Lung (tissue), 12 donors: ENCODE results near the gene LELP1. TPM values are rescaled to one million over a fixed set of nuclear protein-coding genes. Genes with fewer than 3 reads are reported as not detected.

Source experiments
- ATAC-seq: fragments of 200-7000 bp; cut with Tn5 transposase; one replicate; pipeline ENCODE4 v1.9.1; 2020; ENCODE audit warnings: moderate number of reproducible peaks; ENCODE audit not compliant: insufficient read depth, low FRiP score
- DNase-seq, 3 donors: peaks; one replicate each; pipeline ENCODE4 v3.0.0-alpha.2; 2013 to 2017
- H3K27ac ChIP-seq, 2 donors: one replicate each; pipeline ENCODE4 v1.5.1; 2013; ENCODE audit warnings: mild to moderate bottlenecking in 2 of 2, moderate library complexity in 2 of 2, control low read depth in 1 of 2, inconsistent platforms in 1 of 2, low read depth in 1 of 2, low read length in 1 of 2
- H3K27me3 ChIP-seq, 3 donors: one replicate each; pipeline ENCODE4 v1.5.1; 2013; ENCODE audit warnings: low read length in 2 of 3; ENCODE audit not compliant: control insufficient read depth in 3 of 3, insufficient read depth in 3 of 3
- H3K36me3 ChIP-seq, 4 donors: one replicate each; pipeline ENCODE4 v1.5.1; 2013; ENCODE audit warnings: low read length in 4 of 4, mild to moderate bottlenecking in 1 of 4, moderate library complexity in 1 of 4; ENCODE audit not compliant: control insufficient read depth in 4 of 4, insufficient read depth in 4 of 4
- H3K4me1 ChIP-seq, 5 donors: one replicate each; pipeline ENCODE4 v1.5.1; 2013; ENCODE audit warnings: low read length in 5 of 5, mild to moderate bottlenecking in 2 of 5, moderate library complexity in 1 of 5; ENCODE audit not compliant: control insufficient read depth in 5 of 5, insufficient read depth in 5 of 5
- H3K4me3 ChIP-seq: one replicate; pipeline ENCODE4 v1.5.1; 2013; ENCODE audit warnings: mild to moderate bottlenecking, control low read depth, moderate library complexity
- H3K9ac ChIP-seq, 2 donors: one replicate each; pipeline ENCODE4 v1.5.1; 2013; ENCODE audit warnings: low read length in 2 of 2, control low read depth in 1 of 2; ENCODE audit not compliant: insufficient read depth in 1 of 2
- H3K9me3 ChIP-seq, 4 donors: one replicate each; pipeline ENCODE4 v1.5.1; 2013; ENCODE audit warnings: low read length in 3 of 4, mild to moderate bottlenecking in 1 of 4, moderate library complexity in 1 of 4; ENCODE audit not compliant: control insufficient read depth in 4 of 4, insufficient read depth in 3 of 4
- WGBS, 2 donors: extraction: QIAGEN DNeasy Blood & Tissue Kit; methylation state at CpG; one replicate each; pipeline ENCODE4 v1.1.7; 2013; 5-methylcytosine and 5-hydroxymethylcytosine counted together
- polyA plus RNA-seq, 2 donors: library from polyadenylated mRNA; stranded (reverse); fragments of 200-250 nt; gene quantifications; one replicate each; pipeline ENCODE4 v1.2.1, GENCODE V29; 2013
- total RNA-seq, 2 donors: library from RNA; depleted of rRNA in 1 of 2; stranded (reverse); fragments of >200 nt in 1 of 2; gene quantifications; one replicate each; pipeline ENCODE4 v1.2.1, GENCODE V29; 2014 to 2021
- TF ChIP-seq, protein P1 (sequence below): IDR thresholded peaks from 2 replicates; pipeline ENCODE4 v1.5.1; 2012; ENCODE audit warnings: mild to moderate bottlenecking; ENCODE audit errors: control extremely low read depth, extremely low read depth
- donor health status: control.
- donor health status: control.
- donor health status: Bipolar disorder and iron deficiency.
- donor health status: healthy.
- donor health status: DM: yes; HTN: yes; CAD: no.

Gene LELP1
- total and polyA plus RNA-seq, 4 donors, result not detected

DNA sequence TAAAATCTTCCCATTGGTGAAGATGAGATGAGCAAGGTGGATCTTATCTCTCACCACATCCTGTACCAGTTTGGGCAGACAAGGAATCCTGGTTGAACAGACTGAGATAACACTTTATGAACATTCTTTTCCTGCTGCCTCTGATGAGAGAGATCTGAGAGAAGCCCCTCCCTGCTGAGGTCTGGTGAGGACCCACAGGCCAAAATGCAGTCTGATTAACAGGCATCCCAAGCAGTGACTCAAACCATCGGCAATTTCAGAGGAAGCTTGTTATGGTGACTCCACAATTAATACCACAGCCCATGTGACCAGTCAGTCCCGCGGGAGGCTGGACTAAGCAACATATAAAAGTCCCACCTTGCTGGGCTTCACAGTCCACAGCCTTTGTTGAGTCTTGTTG lies 14.0 kb downstream of the LELP1 start, which contains the start of gene PRR9:
TSS of gene PRR9 (plus strand) at position 373 of the 400 bp plus-strand sequence. CDS start 561 bp downstream, outside the sequence.
- no peak within 1 kb of the TSS for H3K4me3 ChIP-seq
- H3K4me1 ChIP-seq, result no peaks in the 10 kb centered on the region
- 74 to 81% methylated on average over 3 of the region's 3 CpGs for WGBS, 2 donors
- H3K9me3 ChIP-seq, result peaks cover 0 to 4% (median 0%) of the 10 kb centered on the region in 4 donors
- ATAC-seq (no peak), DNase-seq (no peak)
- H3K27ac ChIP-seq, result no peak within 1 kb of the TSS
- H3K36me3 ChIP-seq, result no peaks in the 10 kb centered on the region
- no peak within 1 kb of the TSS for H3K9ac ChIP-seq
- no peaks in the 10 kb centered on the region for H3K27me3 ChIP-seq
- TF ChIP-seq, protein P1, sequence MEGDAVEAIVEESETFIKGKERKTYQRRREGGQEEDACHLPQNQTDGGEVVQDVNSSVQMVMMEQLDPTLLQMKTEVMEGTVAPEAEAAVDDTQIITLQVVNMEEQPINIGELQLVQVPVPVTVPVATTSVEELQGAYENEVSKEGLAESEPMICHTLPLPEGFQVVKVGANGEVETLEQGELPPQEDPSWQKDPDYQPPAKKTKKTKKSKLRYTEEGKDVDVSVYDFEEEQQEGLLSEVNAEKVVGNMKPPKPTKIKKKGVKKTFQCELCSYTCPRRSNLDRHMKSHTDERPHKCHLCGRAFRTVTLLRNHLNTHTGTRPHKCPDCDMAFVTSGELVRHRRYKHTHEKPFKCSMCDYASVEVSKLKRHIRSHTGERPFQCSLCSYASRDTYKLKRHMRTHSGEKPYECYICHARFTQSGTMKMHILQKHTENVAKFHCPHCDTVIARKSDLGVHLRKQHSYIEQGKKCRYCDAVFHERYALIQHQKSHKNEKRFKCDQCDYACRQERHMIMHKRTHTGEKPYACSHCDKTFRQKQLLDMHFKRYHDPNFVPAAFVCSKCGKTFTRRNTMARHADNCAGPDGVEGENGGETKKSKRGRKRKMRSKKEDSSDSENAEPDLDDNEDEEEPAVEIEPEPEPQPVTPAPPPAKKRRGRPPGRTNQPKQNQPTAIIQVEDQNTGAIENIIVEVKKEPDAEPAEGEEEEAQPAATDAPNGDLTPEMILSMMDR, result no peak

DNA sequence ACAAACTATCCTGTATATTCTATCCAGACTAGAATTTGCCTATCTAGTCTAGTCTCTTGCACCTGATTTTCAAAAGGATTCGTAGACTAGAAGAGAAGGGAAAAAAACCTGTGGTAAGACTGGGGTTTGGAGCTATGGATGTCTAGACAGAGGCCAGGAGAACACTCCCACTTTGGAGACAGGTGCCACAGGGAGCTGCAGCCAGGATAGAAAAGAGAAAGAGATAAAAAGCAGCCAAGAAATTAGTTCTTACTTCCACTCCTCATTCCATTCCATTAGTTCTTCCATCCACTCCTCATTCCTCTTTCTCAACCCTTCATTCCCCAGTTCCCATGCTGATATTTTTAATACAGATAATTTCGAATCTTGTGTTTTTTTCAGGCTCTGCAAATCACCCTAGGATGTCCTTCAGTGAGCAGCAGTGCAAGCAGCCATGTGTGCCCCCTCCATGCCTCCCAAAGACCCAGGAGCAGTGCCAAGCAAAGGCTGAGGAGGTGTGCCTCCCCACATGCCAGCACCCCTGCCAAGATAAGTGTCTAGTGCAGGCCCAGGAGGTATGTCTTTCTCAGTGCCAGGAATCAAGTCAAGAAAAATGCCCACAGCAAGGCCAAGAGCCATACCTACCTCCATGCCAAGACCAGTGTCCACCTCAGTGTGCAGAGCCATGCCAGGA lies 14.7 kb downstream of the LELP1 start:
- DNase-seq, result no peak
- TF ChIP-seq, protein P1, result no peak

DNA sequence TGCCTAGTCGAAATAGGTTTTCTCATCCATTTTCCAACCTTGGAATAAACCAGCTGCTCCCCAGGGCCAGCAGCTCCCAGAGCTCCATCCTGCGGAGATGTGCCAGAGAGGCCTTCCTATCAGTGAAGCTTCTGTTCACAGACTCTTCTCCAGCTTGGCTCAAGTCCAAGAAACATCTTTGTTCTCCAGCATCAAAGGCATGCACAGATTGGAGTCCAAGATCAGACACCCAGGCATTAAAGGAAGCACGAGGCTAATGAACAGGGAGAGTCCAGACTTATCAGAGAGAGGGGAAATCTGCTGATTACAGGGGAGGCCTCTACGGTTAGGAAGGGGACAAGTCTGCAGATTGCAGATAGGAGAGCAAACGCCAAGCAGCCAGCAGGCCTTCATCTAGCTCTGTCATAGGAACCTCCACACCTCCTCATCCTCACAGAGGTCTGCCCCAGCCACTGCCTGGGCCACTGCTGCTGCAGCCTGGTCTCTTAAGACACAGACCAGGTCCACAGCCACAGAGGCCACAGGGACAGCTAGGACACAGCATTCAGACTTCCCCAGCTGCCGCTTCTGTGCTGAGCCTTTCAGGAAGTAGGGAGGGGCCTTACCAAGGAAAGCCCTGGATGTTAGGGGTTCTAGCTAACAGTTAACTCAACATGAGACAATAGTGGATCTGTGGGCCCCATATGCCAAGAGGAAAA lies 17.5 kb downstream of the LELP1 start:
- H3K4me3 ChIP-seq, result no peak overlapping the region
- no peaks in the 10 kb centered on the region for H3K27me3 ChIP-seq
- H3K4me1 ChIP-seq, result no peaks in the 10 kb centered on the region
- H3K36me3 ChIP-seq, result no peaks in the 10 kb centered on the region
- peak in 2 of 3 donors; percentile 18 to 53 for DNase-seq
- WGBS, 2 donors, result 40 to 41% methylated on average over 6 of the region's 6 CpGs
- H3K9me3 ChIP-seq, result peaks cover 0 to 4% (median 0%) of the 10 kb centered on the region in 4 donors
- ATAC-seq, result no peak
- TF ChIP-seq, protein P1, result no peak
- no peak overlapping the region for H3K9ac ChIP-seq
- no peak overlapping the region for H3K27ac ChIP-seq

More for the DNA sequence above, 14.7 kb downstream of the LELP1 start:
- H3K9ac ChIP-seq, result no peak overlapping the region
- no peak overlapping the region for H3K4me3 ChIP-seq
- no peaks in the 10 kb centered on the region for H3K4me1 ChIP-seq
- H3K27me3 ChIP-seq, result no peaks in the 10 kb centered on the region
- WGBS, 2 donors, result 60 to 78% methylated on average over 2 of the region's 2 CpGs
- no peak overlapping the region for H3K27ac ChIP-seq
- H3K36me3 ChIP-seq, result no peaks in the 10 kb centered on the region
- ATAC-seq, result no peak
- H3K9me3 ChIP-seq, result peaks cover 0 to 4% (median 0%) of the 10 kb centered on the region in 4 donors
